H1 (cell line): ENCODE measurements around the gene MIA3. TPM values are rescaled to one million over a fixed set of nuclear protein-coding genes. Genes with fewer than 3 reads are reported as not detected.
A peak's percentile ranks its signal among the peaks of the same experiment; 100 is the strongest.

ENCODE experiments used
- CTCF ChIA-PET: fragments of 300-600 bp; sonication (Branson Sonifier 250); formaldehyde crosslinking; loops from one replicate; lab custom pipeline; 2021; ENCODE audit not compliant: partially characterized antibody; lab: Charles Lee
- POLR2A ChIA-PET: fragments of 300-600 bp; sonication (Branson Sonifier 250); formaldehyde crosslinking; loops from one replicate; lab custom pipeline; 2021; ENCODE audit warnings: inconsistent platforms; ENCODE audit not compliant: partially characterized antibody; lab: Charles Lee
- DNase-seq, 2 experiments: peaks; one replicate each; pipeline versions ENCODE4 v3.0.0 to v3.0.0-alpha.2; 2010 to 2022; ENCODE audit warnings: low spot score in 2 of 2, low read depth in 1 of 2, mixed read lengths in 1 of 2
- FAIRE-seq: peaks from 2 replicates; lab custom pipeline; 2011; peaks lifted over from hg19 to GRCh38; lab: Jason Lieb, UNC
- H2AFZ ChIP-seq: 2 replicates; pipeline ENCODE4 v1.8.1; 2012; ENCODE audit warnings: low read length, inconsistent platforms
- H2AK5ac ChIP-seq: 2 replicates; pipeline ENCODE4 v1.6.1; 2013; ENCODE audit warnings: low read depth, low read length
- H2BK120ac ChIP-seq: replicated peaks from 2 replicates; pipeline ENCODE3; 2013; ENCODE audit warnings: low read depth, low read length, inconsistent platforms
- H2BK12ac ChIP-seq: 2 replicates; pipeline ENCODE4 v1.6.1; 2013; ENCODE audit warnings: low read depth, low read length
- H2BK15ac ChIP-seq: 2 replicates; pipeline ENCODE4 v1.6.1; 2013; ENCODE audit warnings: low read length
- H2BK20ac ChIP-seq: 2 replicates; pipeline ENCODE4 v1.6.1; 2013; ENCODE audit warnings: low read length
- H2BK5ac ChIP-seq: 2 replicates; pipeline ENCODE4 v1.6.1; 2013; ENCODE audit warnings: low read depth, low read length
- H3K14ac ChIP-seq: 2 replicates; pipeline ENCODE4 v1.6.1; 2013; ENCODE audit warnings: inconsistent platforms; ENCODE audit not compliant: insufficient read length
- H3K18ac ChIP-seq: 2 replicates; pipeline ENCODE4 v1.6.1; 2013; ENCODE audit warnings: low read length; ENCODE audit errors: extremely low read depth
- H3K23ac ChIP-seq: 2 replicates; pipeline ENCODE4 v1.6.1; 2013; ENCODE audit warnings: inconsistent platforms; ENCODE audit not compliant: insufficient read length
- H3K23me2 ChIP-seq: 2 replicates; pipeline ENCODE4 v1.6.1; 2013; ENCODE audit warnings: low read depth, low read length
- H3K27ac ChIP-seq: 2 replicates; pipeline ENCODE4 v1.6.1; 2011; ENCODE audit warnings: low read depth, low read length, inconsistent platforms
- H3K27me3 ChIP-seq, 4 experiments: replicated peaks in 1 of 4; 1 replicate in 1 of 4; 2 replicates in 3 of 4; pipeline versions ENCODE4 v1.6.1 to v1.8.1; 2011 to 2013; ENCODE audit warnings: low read length in 3 of 4, mild to moderate bottlenecking in 3 of 4, inconsistent platforms in 2 of 4, mixed read lengths in 2 of 4, moderate library complexity in 1 of 4; ENCODE audit not compliant: control insufficient read depth in 3 of 4, insufficient read depth in 3 of 4; ENCODE audit errors: extremely low read depth in 1 of 4
- H3K36me3 ChIP-seq, 4 experiments: 2 replicates each; pipeline versions ENCODE4 v1.6.1 to v1.8.1; 2011 to 2013; ENCODE audit warnings: mild to moderate bottlenecking in 4 of 4, low read length in 3 of 4, moderate library complexity in 2 of 4, control low read depth in 1 of 4, inconsistent platforms in 1 of 4; ENCODE audit not compliant: insufficient read depth in 4 of 4, control insufficient read depth in 2 of 4
- H3K4ac ChIP-seq: replicated peaks from 2 replicates; pipeline ENCODE3; 2013; ENCODE audit warnings: low read length, low read depth, mixed read lengths, inconsistent platforms; ENCODE audit not compliant: insufficient read length
- H3K4me1 ChIP-seq, 4 experiments: replicated peaks in 1 of 4; 1 replicate in 1 of 4; 2 replicates in 3 of 4; pipeline versions ENCODE4 v1.6.1 to v1.8.1; 2011 to 2013; ENCODE audit warnings: low read length in 3 of 4, inconsistent platforms in 2 of 4, mixed read lengths in 1 of 4; ENCODE audit not compliant: insufficient read depth in 4 of 4, control insufficient read depth in 3 of 4
- H3K4me2 ChIP-seq, 2 experiments: 2 replicates each; pipeline versions ENCODE4 v1.6.1 to v1.8.1; 2011 to 2013; ENCODE audit warnings: low read depth in 2 of 2, low read length in 2 of 2, control low read depth in 1 of 2, inconsistent platforms in 1 of 2, mild to moderate bottlenecking in 1 of 2; ENCODE audit not compliant: insufficient read depth in 1 of 2
- H3K4me3 ChIP-seq, 4 experiments: fragments of 200-600, 300-600 bp in 1 of 4; sonication (generic), shearing (Covaris generic), sonication (Bioruptor Twin) in 1 of 4; 2 replicates each; pipeline versions ENCODE4 v1.5.1 to v1.8.1; 2011 to 2016; ENCODE audit warnings: low read length in 4 of 4, low read depth in 3 of 4, control low read depth in 2 of 4, inconsistent platforms in 2 of 4, mild to moderate bottlenecking in 2 of 4, mixed read lengths in 1 of 4, moderate library complexity in 1 of 4; ENCODE audit not compliant: insufficient read depth in 2 of 4; ENCODE audit errors: extremely low read depth in 1 of 4
- H3K56ac ChIP-seq: replicated peaks from 2 replicates; pipeline ENCODE3; 2013; ENCODE audit warnings: low read depth, mild to moderate bottlenecking, mixed read lengths, low read length, inconsistent platforms; ENCODE audit not compliant: insufficient read length
- H3K79me1 ChIP-seq: 2 replicates; pipeline ENCODE4 v1.6.1; 2013; ENCODE audit warnings: low read depth, low read length, control low read depth
- H3K79me2 ChIP-seq, 2 experiments: 2 replicates each; pipeline versions ENCODE4 v1.6.1 to v1.8.1; 2012 to 2013; ENCODE audit warnings: low read length in 2 of 2, mild to moderate bottlenecking in 2 of 2, inconsistent platforms in 1 of 2; ENCODE audit not compliant: insufficient read depth in 2 of 2, control insufficient read depth in 1 of 2
- H3K9ac ChIP-seq, 4 experiments: replicated peaks in 1 of 4; 1 replicate in 1 of 4; 2 replicates in 3 of 4; pipeline versions ENCODE4 v1.6.1 to v1.8.1; 2011 to 2013; ENCODE audit warnings: low read depth in 3 of 4, low read length in 3 of 4, control low read depth in 2 of 4, mild to moderate bottlenecking in 2 of 4, moderate library complexity in 2 of 4, inconsistent platforms in 1 of 4; ENCODE audit errors: extremely low read depth in 1 of 4
- H3K9me3 ChIP-seq, 2 experiments: 2 replicates each; pipeline versions ENCODE4 v1.6.1 to v1.8.1; 2012 to 2013; ENCODE audit warnings: mild to moderate bottlenecking in 2 of 2, moderate library complexity in 2 of 2, control low read depth in 1 of 2, inconsistent platforms in 1 of 2, low read depth in 1 of 2, low read length in 1 of 2, mixed read lengths in 1 of 2; ENCODE audit not compliant: insufficient read depth in 2 of 2
- H4K20me1 ChIP-seq, 2 experiments: replicated peaks in 1 of 2; 2 replicates each; pipeline versions ENCODE3 to v1.8.1; 2011 to 2013; ENCODE audit warnings: inconsistent platforms in 2 of 2, low read length in 2 of 2, mild to moderate bottlenecking in 1 of 2; ENCODE audit not compliant: insufficient read depth in 2 of 2, control insufficient read depth in 1 of 2
- H4K5ac ChIP-seq: 2 replicates; pipeline ENCODE4 v1.6.1; 2013; ENCODE audit warnings: low read length, low read depth, mixed read lengths, inconsistent platforms; ENCODE audit not compliant: insufficient read length
- H4K8ac ChIP-seq: 2 replicates; pipeline ENCODE4 v1.8.0; 2013; ENCODE audit warnings: mild to moderate bottlenecking, moderate library complexity, low read length, inconsistent platforms; ENCODE audit not compliant: insufficient read depth; ENCODE audit errors: extremely low read depth
- H4K91ac ChIP-seq: replicated peaks from 2 replicates; pipeline ENCODE3; 2013; ENCODE audit warnings: low read length, mixed read lengths, inconsistent platforms; ENCODE audit not compliant: insufficient read length
- CBX5 ChIP-seq: fragments of 300-800, 300-1000 bp; sonication (generic); IDR thresholded peaks from 2 replicates; pipeline ENCODE4 v1.7.1; 2016; ENCODE audit warnings: antibody characterized with exemption, low read length, low read depth
- CEBPB ChIP-seq: IDR thresholded peaks from 2 replicates; pipeline ENCODE4 v1.6.1; 2012; ENCODE audit warnings: low read depth, low read length
- CHD2 ChIP-seq: IDR thresholded peaks from 2 replicates; pipeline ENCODE4 v1.6.1; 2012; ENCODE audit warnings: low read length, improper control_type of control experiment
- E2F6 ChIP-seq: IDR thresholded peaks from 2 replicates; pipeline ENCODE4 v1.6.1; 2012; ENCODE audit warnings: inconsistent platforms
- GABPA ChIP-seq: IDR thresholded peaks from 2 replicates; pipeline ENCODE4 v1.6.1; 2011; ENCODE audit warnings: mild to moderate bottlenecking, low read length, moderate library complexity, borderline replicate concordance; ENCODE audit not compliant: insufficient read depth
- NANOG ChIP-seq: IDR thresholded peaks from 2 replicates; pipeline ENCODE4 v1.6.1; 2011; ENCODE audit warnings: low read length, low read depth, mild to moderate bottlenecking, inconsistent platforms; ENCODE audit not compliant: insufficient read depth, poor library complexity, severe bottlenecking
- POU5F1 ChIP-seq: IDR thresholded peaks from 2 replicates; pipeline ENCODE4 v1.6.1; 2011; ENCODE audit warnings: low read depth, mild to moderate bottlenecking, low read length, moderate library complexity
- SP1 ChIP-seq: IDR thresholded peaks from 2 replicates; pipeline ENCODE4 v1.6.1; 2011; ENCODE audit warnings: low read depth, low read length
- SP2 ChIP-seq: IDR thresholded peaks from 2 replicates; pipeline ENCODE4 v1.6.1; 2012; ENCODE audit warnings: mild to moderate bottlenecking, low read length, inconsistent platforms
- TBP ChIP-seq: IDR thresholded peaks from 2 replicates; pipeline ENCODE4 v1.6.1; 2011; ENCODE audit warnings: low read depth, low read length, improper control_type of control experiment
- TCF12 ChIP-seq: IDR thresholded peaks from 2 replicates; pipeline ENCODE4 v1.6.1; 2011; ENCODE audit warnings: low read depth, mild to moderate bottlenecking, low read length
- WGBS, 2 experiments: shearing (Covaris generic) in 1 of 2; methylation state at CpG; one replicate each; pipeline versions ENCODE4 v1.1.6 to v1.1.7; 2013 to 2015; ENCODE audit warnings: low lambda C conversion rate in 2 of 2, mixed read lengths in 2 of 2, inconsistent platforms in 1 of 2, low coverage in 1 of 2, missing lambda C conversion rate in 1 of 2; ENCODE audit not compliant: insufficient replicate concordance in 2 of 2, insufficient coverage in 1 of 2, insufficient read length in 1 of 2; ENCODE audit errors: extremely low coverage in 1 of 2, missing lambda C conversion rate in 1 of 2; 5-methylcytosine and 5-hydroxymethylcytosine counted together
- polyA plus RNA-seq, 7 experiments: library from polyadenylated mRNA; depleted of rRNA in 3 of 7; stranded (reverse) in 5 of 7; unstranded in 2 of 7; fragments of >200 nt in 5 of 7; fragments of 200-250 nt in 2 of 7; gene quantifications; 1 replicate in 5 of 7; 2 replicates in 1 of 7; 4 replicates in 1 of 7; pipeline versions ENCODE4 v1.2.1 to v1.2.3, GENCODE V29; 2011 to 2013; ENCODE audit warnings: missing spikeins in 2 of 7, mixed read lengths in 2 of 7
- total RNA-seq: library from RNA; stranded (reverse); fragmentation: NEBNext Ultra II Directional; extraction: Animal tissue kit (Norgen Biotek cat#: 25700); gene quantifications from 2 replicates; pipeline ENCODE4 v1.2.1, GENCODE V29; 2021

The MIA3 gene
- total and polyA plus RNA-seq, 2 of the 8 experiments (the other 6 are each of a cell fraction or from before 2014, with no cell fraction given), result 69.0 to 105 TPM

- no peak overlapping the region for H2BK12ac ChIP-seq
- H3K18ac ChIP-seq, result no peak overlapping the region
- peaks cover 0 to 13% of the 10 kb centered on the region in 2 experiments; a peak in 2 of 4 replicates for H3K79me2 ChIP-seq
- H3K14ac ChIP-seq, result no peak overlapping the region
- WGBS, 2 experiments, result 39% methylated on average over 5 of the region's 5 CpGs; no CpG with 5 or more reads in 1 of the 2 experiments
- H3K79me1 ChIP-seq, result no peaks in the 10 kb centered on the region; the same call in 1 of the 2 replicates
- FAIRE-seq (no peak), DNase-seq (no peak)
- peaks cover 0 to 3% of the 10 kb centered on the region in 2 experiments for H4K20me1 ChIP-seq
- 0 out of 2 replicates have a peak overlapping the region, but pooled peaks have one; percentile 10 for H2BK5ac ChIP-seq
- H2AK5ac ChIP-seq, result no peak overlapping the region
- no peak overlapping the region for H4K91ac ChIP-seq
- H3K56ac ChIP-seq, result no peak overlapping the region
- H3K9me3 ChIP-seq, result no peaks in the 10 kb centered on the region; a peak in 1 of 4 replicates
- H2BK120ac ChIP-seq, result no peak overlapping the region
- no peak overlapping the region for H3K23ac ChIP-seq
- H3K4me3 ChIP-seq, result peak overlapping the region; percentile 87 to 99 (median 92)
- peaks cover 0 to 7% (median 5%) of the 10 kb centered on the region in 4 experiments; a peak in 3 of 8 replicates for H3K36me3 ChIP-seq
- peak overlapping the region; percentile 76 to 85 for H3K4me2 ChIP-seq
- peak overlapping the region; percentile 45 to 77 (median 66) for H3K9ac ChIP-seq
- H3K4ac ChIP-seq, result no peak overlapping the region
- ChIA-PET POLR2A (interaction anchor here (1.0 to 1.8 kb wide), 5 partner anchors 10 to 179 kb away, joined by 3 to 8 read pairs (median 7); partner anchors contain the start of genes MIA3 and TAF1A), CTCF (interaction anchor here (0.9 to 4.0 kb wide), 4 partner anchors 11 to 180 kb away, joined by 3 to 15 read pairs (median 4); partner anchors contain the start of genes AIDA and BROX)
- H4K8ac ChIP-seq, result peak overlapping the region; percentile 47; the same call in 1 of the 2 replicates
- H2AFZ ChIP-seq, result 0 out of 2 replicates have a peak overlapping the region, but pooled peaks have one; percentile 92
- no peaks in the 10 kb centered on the region; a peak in 1 of 7 replicates for H3K4me1 ChIP-seq
- no peak overlapping the region for H2BK20ac ChIP-seq
- H3K27me3 ChIP-seq, result no peaks in the 10 kb centered on the region
- no peak overlapping the region for H2BK15ac ChIP-seq
- peaks cover 6% of the 10 kb centered on the region for H3K23me2 ChIP-seq
- H4K5ac ChIP-seq, result no peak overlapping the region
- H3K27ac ChIP-seq, result no peak overlapping the region
- TF ChIP-seq POU5F1 (no peak), CHD2 (no peak), SP1 (no peak), SP2 (no peak), CEBPB (no peak), CBX5 (no peak), GABPA (no peak), TBP (no peak), E2F6 (no peak), TCF12 (no peak), NANOG (no peak)
These were observed 26.7 kb downstream of the MIA3 start for GRCh38 chr1:222644636-222644980.
